Lower leg skin (tissue), 4 donors: ENCODE results near the gene RNF215. TPM values are rescaled to one million over a fixed set of nuclear protein-coding genes. Genes with fewer than 3 reads are reported as not detected.

Source experiments
- DNase-seq, 2 donors: peaks; one replicate each; pipeline ENCODE4 v3.0.0-alpha.2; 2019; ENCODE audit warnings: low spot score in 2 of 2
- H3K4me3 ChIP-seq: fragments of 200-600 bp; sonication (generic); 2 replicates; pipeline ENCODE4 v1.5.1; 2017; ENCODE audit warnings: mild to moderate bottlenecking, low read depth; ENCODE audit not compliant: poor library complexity, severe bottlenecking
- CTCF ChIP-seq, 3 donors: fragments of 450-650 bp; IDR thresholded peaks; one replicate each; pipeline ENCODE4 v1.5.1; 2016; ENCODE audit warnings: antibody characterized with exemption in 3 of 3, mild to moderate bottlenecking in 3 of 3, moderate library complexity in 2 of 3
- POLR2A ChIP-seq, 2 donors: fragments of 450-650 bp; IDR thresholded peaks; one replicate each; pipeline ENCODE4 v1.6.1; 2016 to 2017; ENCODE audit warnings: antibody characterized with exemption in 2 of 2, mild to moderate bottlenecking in 1 of 2, moderate library complexity in 1 of 2
- WGBS, 2 donors: methylation state at CpG; one replicate each; pipeline ENCODE4 v1.1.5; 2018; 5-methylcytosine and 5-hydroxymethylcytosine counted together
- intact Hi-C: fragments of 100-400 bp; cut with DNase I; formaldehyde crosslinking; loops from one replicate; pipeline ENCODE4 v1.15.0; 2023; ENCODE audit warnings: low total_unique reads
- total RNA-seq, 4 donors: library from RNA; depleted of rRNA; stranded (reverse); fragments of >200 nt; gene quantifications; one replicate each; pipeline ENCODE4 v1.1.0, GENCODE V29; 2016

RNF215 gene
- total RNA-seq, 4 donors from 2014 or later: 6.9 to 7.8 (median 7.3) TPM

DNA sequence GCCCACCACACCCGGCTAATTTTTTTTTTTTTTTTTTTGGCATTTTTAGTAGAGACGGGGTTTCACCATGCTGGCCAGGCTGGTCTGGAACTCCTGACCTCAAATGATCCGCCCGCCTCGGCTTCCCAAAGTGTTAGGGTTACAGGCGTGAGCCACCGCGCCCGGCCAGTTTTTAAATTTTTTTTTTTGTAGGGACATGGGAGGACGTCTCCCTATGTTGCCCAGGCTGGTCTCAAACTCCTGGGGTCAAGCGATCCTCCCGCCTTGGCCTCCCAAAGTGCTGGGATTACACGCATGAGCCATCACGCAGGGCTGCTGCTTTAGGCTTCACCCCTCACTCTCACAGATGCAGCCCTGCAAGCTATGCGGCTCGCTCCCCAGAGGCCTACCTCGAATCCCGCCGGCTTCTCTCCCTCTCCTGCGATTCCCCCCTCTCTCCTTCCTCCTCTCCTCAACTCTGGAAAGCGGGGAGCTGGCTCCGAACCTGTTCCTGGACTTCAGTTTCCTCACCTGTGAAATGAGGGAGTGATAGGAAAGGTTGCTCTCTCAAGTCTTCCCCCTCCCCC is 29.5 kb downstream of the RNF215 start:
- 61 to 65% methylated on average over 22 of the region's 22 CpGs for WGBS, 2 donors
- DNase-seq: no peak
- H3K4me3 ChIP-seq: no peak overlapping the region
- intact Hi-C loops: no loop called here
- no peak for TF ChIP-seq POLR2A (IDR thresholded peaks at IDR 0.05)
- TF ChIP-seq CTCF (IDR thresholded peaks at IDR 0.05): no peak

DNA sequence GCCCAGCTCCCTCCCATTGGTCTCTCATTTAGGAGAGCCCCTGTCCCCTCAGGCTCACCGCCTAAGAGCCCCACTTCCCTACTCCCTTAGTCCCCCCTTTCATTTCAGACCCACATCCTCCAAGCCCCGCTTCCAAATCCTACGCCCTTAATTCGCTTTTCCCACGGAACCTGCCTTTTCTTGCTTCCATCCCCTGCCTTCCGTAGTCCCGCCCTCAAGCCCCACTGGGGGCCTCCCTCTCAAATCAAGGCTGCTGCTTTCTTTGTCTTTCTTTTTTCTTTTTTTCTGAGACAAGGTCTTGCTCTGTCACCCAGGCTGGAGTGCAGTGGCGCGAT is 30.0 kb downstream of the RNF215 start:
- WGBS, 2 donors: 1 to 4% methylated on average over 9 of the region's 9 CpGs
- intact Hi-C loops: no loop called here
- no peak for DNase-seq
- peak overlapping the region; percentile 69 for H3K4me3 ChIP-seq
- no peak for TF ChIP-seq CTCF (IDR thresholded peaks at IDR 0.05)
- TF ChIP-seq POLR2A (IDR thresholded peaks at IDR 0.05): no peak

DNA sequence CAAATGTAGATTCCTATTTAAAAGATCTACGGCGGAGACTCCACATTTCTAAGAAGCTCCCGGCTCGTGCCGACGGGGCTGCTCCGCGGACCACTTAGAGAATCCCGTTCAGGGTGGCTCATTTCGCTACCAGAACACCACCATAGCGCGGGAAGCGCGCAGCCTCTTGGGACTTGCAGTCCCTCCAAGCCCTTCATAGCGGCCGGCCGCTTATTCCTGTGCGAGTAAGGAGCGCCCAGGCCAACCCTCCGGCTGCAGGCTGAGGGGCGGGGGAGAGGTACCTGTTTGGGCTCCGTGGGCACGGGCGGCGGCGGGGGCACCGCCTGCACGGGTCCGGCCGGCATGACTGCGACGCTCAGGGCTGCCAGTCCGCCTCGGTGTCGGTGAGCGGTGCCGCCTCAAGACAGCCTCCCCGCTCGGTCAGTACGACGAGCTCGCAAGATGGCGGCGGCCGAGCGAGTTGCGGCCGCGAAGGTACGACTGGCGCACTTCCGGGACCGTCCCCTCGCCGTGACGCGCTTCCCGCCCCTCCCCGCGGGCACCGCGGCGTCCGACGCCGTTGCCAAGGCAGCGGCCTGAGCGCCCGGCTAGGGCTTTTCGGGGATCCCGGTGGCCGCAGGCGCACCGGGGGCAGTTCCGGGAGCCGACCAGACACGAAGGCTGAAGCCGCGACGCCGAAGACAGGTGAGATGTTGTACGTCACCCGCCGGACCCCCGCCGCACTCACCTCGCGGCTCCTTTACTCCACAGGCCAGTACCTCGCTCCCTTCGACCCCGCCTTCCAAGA is 30.6 kb downstream of the RNF215 start, which contains the start of the genes CCDC157 and SF3A1:
CCDC157 (plus strand) TSS at position 559 of the 787 bp plus-strand sequence. CDS start 8,994 bp downstream, outside the sequence.
SF3A1 (minus strand) TSS at position 446 of the 787 bp plus-strand sequence; CDS start at position 344, 102 bp downstream.
- WGBS, 2 donors: 0% methylated on average over 59 to 84 of the region's 91 CpGs
- H3K4me3 ChIP-seq: peak within 1 kb of the TSS; percentile 69
- intact Hi-C loops: no loop called here
- DNase-seq: peak; percentile 75 to 96
- TF ChIP-seq POLR2A (IDR thresholded peaks at IDR 0.05) (peak in 1 of 2 donors; percentile 52), CTCF (IDR thresholded peaks at IDR 0.05) (no peak)

DNA sequence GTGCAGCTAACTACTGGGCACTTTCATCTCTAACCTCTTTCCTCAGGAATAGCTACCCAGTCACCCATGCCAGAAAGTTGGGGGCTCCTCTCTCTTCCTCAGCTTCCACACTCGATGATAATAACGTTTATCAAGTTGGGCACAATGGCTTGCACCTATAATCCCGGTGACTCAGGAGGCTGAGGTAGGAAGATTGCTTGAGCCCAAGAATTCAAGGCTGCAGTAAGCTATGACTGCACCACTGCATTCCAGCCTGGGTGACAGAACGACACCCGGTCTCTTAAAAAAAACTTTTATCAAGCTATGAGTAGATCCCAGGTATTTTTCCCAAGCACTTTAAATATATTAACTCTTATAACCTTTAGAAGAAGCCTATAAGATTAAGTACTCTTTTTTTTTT is 32.6 kb downstream of the RNF215 start:
- intact Hi-C loops: no loop called here
- H3K4me3 ChIP-seq: no peak overlapping the region
- TF ChIP-seq POLR2A (IDR thresholded peaks at IDR 0.05) (no peak), CTCF (IDR thresholded peaks at IDR 0.05) (no peak)
- DNase-seq: no peak
- 68% methylated on average over 5 of the region's 5 CpGs for WGBS, 2 donors

DNA sequence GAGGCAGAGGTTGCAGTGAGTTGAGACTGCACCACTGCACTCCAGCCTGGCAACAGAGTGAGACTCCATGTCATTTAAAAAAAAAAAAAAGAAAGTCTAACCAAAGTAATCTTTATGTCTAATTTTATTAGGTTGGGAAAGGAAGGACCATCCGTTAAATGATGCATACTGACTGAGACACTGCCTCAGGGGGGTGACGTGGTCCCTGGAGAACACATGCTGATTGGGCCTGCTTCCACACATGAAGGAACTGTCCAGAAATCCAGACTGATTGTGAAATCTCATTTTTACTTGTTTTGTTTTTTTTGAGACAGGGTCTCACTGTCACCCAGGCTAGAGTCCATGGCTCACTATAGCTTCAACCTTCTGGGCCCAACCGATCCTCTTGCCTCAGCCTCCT is 36.0 kb downstream of the RNF215 start:
- H3K4me3 ChIP-seq: no peak overlapping the region
- DNase-seq: no peak
- 91 to 92% methylated on average over 3 of the region's 3 CpGs for WGBS, 2 donors
- intact Hi-C loops: no loop called here
- TF ChIP-seq CTCF (IDR thresholded peaks at IDR 0.05) (no peak), POLR2A (IDR thresholded peaks at IDR 0.05) (no peak)
